Endothelial cell of umbilical vein (primary cell): ENCODE data around the gene CCPG1. TPM values are rescaled to one million over a fixed set of nuclear protein-coding genes. Genes with fewer than 3 reads are reported as not detected.

Source experiments
- BruUV-seq: library from RNA; stranded (reverse); fragments of 400-500 nt; replicated peaks from 2 replicates; lab custom pipeline; 2021; lab: Mats Ljungman, UMichigan
- CTCF ChIA-PET: fragments of 300-600, 350-600 bp; sonication (Branson Sonifier 250); formaldehyde crosslinking; loops from one replicate; lab custom pipeline; 2021; ENCODE audit warnings: antibody characterized with exemption, inconsistent platforms; lab: Charles Lee
- POLR2A ChIA-PET: fragments of 300-600, 350-600 bp; sonication (Branson Sonifier 250); formaldehyde crosslinking; loops from one replicate; lab custom pipeline; 2021; ENCODE audit warnings: antibody characterized with exemption, inconsistent platforms; lab: Charles Lee
- DNase-seq: peaks from one replicate; pipeline ENCODE4 v3.0.0-alpha.2; 2011; ENCODE audit warnings: low read depth, low spot score
- FAIRE-seq: peaks from 2 replicates; lab custom pipeline; 2011; peaks lifted over from hg19 to GRCh38; lab: Jason Lieb, UNC
- H2AFZ ChIP-seq: 2 replicates; pipeline ENCODE4 v1.6.0; 2012; ENCODE audit warnings: low read depth, low read length, control low read depth, inconsistent platforms
- H3K27ac ChIP-seq: 2 replicates; pipeline ENCODE4 v1.5.1; 2011; ENCODE audit warnings: low read depth, mild to moderate bottlenecking, control low read depth, low read length, moderate library complexity; ENCODE audit not compliant: insufficient read depth
- H3K27me3 ChIP-seq, 2 experiments: 2 replicates each; pipeline versions ENCODE4 v1.6.0 to v1.6.1; 2011; ENCODE audit warnings: low read length in 2 of 2, mixed read lengths in 1 of 2; ENCODE audit not compliant: control insufficient read depth in 2 of 2, insufficient read depth in 2 of 2
- H3K36me3 ChIP-seq, 2 experiments: 2 replicates in 1 of 2; 3 replicates in 1 of 2; pipeline ENCODE4 v1.5.1; 2011; ENCODE audit warnings: low read length in 2 of 2, mild to moderate bottlenecking in 1 of 2, moderate library complexity in 1 of 2; ENCODE audit not compliant: control insufficient read depth in 2 of 2, insufficient read depth in 2 of 2; ENCODE audit errors: extremely low read depth in 1 of 2
- H3K4me1 ChIP-seq: 3 replicates; pipeline ENCODE4 v1.5.1; 2011; ENCODE audit warnings: mild to moderate bottlenecking, low read length; ENCODE audit not compliant: control insufficient read depth, insufficient read depth; ENCODE audit errors: extremely low read depth
- H3K4me2 ChIP-seq: 2 replicates; pipeline ENCODE4 v1.6.1; 2011; ENCODE audit warnings: low read length, control low read depth, mixed read lengths; ENCODE audit not compliant: insufficient read depth
- H3K4me3 ChIP-seq, 3 experiments: fragments of 200-600 bp in 1 of 3; sonication (generic), shearing (Covaris generic) in 1 of 3; replicated peaks in 1 of 3; 2 replicates each; pipeline ENCODE4 v1.5.1; 2011 to 2016; ENCODE audit warnings: control low read depth in 3 of 3, low read length in 3 of 3, mild to moderate bottlenecking in 2 of 3, inconsistent platforms in 1 of 3, low read depth in 1 of 3, moderate library complexity in 1 of 3; ENCODE audit not compliant: insufficient read depth in 1 of 3
- H3K79me2 ChIP-seq: 2 replicates; pipeline ENCODE4 v1.6.0; 2012; ENCODE audit warnings: low read length, inconsistent platforms; ENCODE audit not compliant: control insufficient read depth, insufficient read depth
- H3K9ac ChIP-seq: replicated peaks from 2 replicates; pipeline ENCODE3; 2011; ENCODE audit warnings: low read length, control low read depth; ENCODE audit not compliant: insufficient read depth; ENCODE audit errors: extremely low read depth
- H3K9me1 ChIP-seq: replicated peaks from 3 replicates; pipeline ENCODE4 v1.6.0; 2011; ENCODE audit warnings: mild to moderate bottlenecking, low read length; ENCODE audit not compliant: control insufficient read depth, insufficient read depth; ENCODE audit errors: extremely low read depth
- H3K9me3 ChIP-seq: replicated peaks from 2 replicates; pipeline ENCODE4 v1.5.1; 2012; ENCODE audit warnings: low read length, inconsistent platforms; ENCODE audit not compliant: control insufficient read depth, insufficient read depth
- H4K20me1 ChIP-seq: replicated peaks from 2 replicates; pipeline ENCODE3; 2011; ENCODE audit warnings: mild to moderate bottlenecking, low read length; ENCODE audit not compliant: control insufficient read depth, insufficient read depth; ENCODE audit errors: extremely low read depth
- CTCF ChIP-seq, 2 donors: IDR thresholded peaks; 1 replicate in 1 of 2; 2 replicates in 1 of 2; pipeline ENCODE4 v1.5.1; 2011; ENCODE audit warnings: low read length in 2 of 2, mild to moderate bottlenecking in 2 of 2, moderate library complexity in 2 of 2, control low read depth in 1 of 2, inconsistent platforms in 1 of 2, low read depth in 1 of 2; ENCODE audit not compliant: insufficient read depth in 1 of 2; ENCODE audit errors: extremely low read depth in 1 of 2
- EZH2 ChIP-seq: IDR thresholded peaks from 2 replicates; pipeline ENCODE4 v1.6.1; 2012; ENCODE audit warnings: borderline replicate concordance, low read depth, mild to moderate bottlenecking, moderate library complexity, low read length, inconsistent platforms; ENCODE audit not compliant: severe bottlenecking
- FOS ChIP-seq: IDR thresholded peaks from 2 replicates; pipeline ENCODE4 v1.6.1; 2011; ENCODE audit warnings: mild to moderate bottlenecking, low read length, moderate library complexity, borderline replicate concordance; ENCODE audit not compliant: insufficient read depth
- GATA2 ChIP-seq: IDR thresholded peaks from 2 replicates; pipeline ENCODE4 v1.7.0; 2011; ENCODE audit warnings: low read depth, mild to moderate bottlenecking, moderate library complexity, mixed read lengths, low read length; ENCODE audit not compliant: insufficient read length, insufficient read depth
- JUN ChIP-seq: IDR thresholded peaks from 2 replicates; pipeline ENCODE4 v1.6.1; 2011; ENCODE audit warnings: borderline replicate concordance, low read depth; ENCODE audit not compliant: insufficient read length, insufficient read depth
- MAX ChIP-seq: IDR thresholded peaks from 2 replicates; pipeline ENCODE4 v1.6.1; 2011; ENCODE audit not compliant: insufficient read depth, insufficient read length
- MYC ChIP-seq: IDR thresholded peaks from one replicate; pipeline ENCODE4 v1.6.1; 2011; ENCODE audit warnings: mild to moderate bottlenecking, low read depth, low read length
- POLR2A ChIP-seq: IDR thresholded peaks from 2 replicates; pipeline ENCODE4 v1.6.1; 2012; ENCODE audit warnings: low read depth, mild to moderate bottlenecking, control low read depth, low read length
- POLR2AphosphoS5 ChIP-seq: IDR thresholded peaks from 2 replicates; pipeline ENCODE4 v1.6.1; 2012; ENCODE audit warnings: low read depth, mild to moderate bottlenecking, control low read depth, low read length, moderate library complexity; ENCODE audit not compliant: insufficient read depth
- dilution Hi-C: fragments of 300-500 bp; cut with MboI; formaldehyde crosslinking; loops from one replicate; pipeline ENCODE4 v1.15.0; 2019; ENCODE audit warnings: low sequenced_read_pairs; ENCODE audit not compliant: extremely low pct_ligation_motif_present
- intact Hi-C: fragments of 100-400 bp; cut with micrococcal nuclease; formaldehyde crosslinking; loops from one replicate; pipeline ENCODE4 v1.10.0; 2022
- polyA plus RNA-seq, 4 experiments: library from polyadenylated mRNA; depleted of rRNA in 3 of 4; stranded (reverse) in 3 of 4; unstranded in 1 of 4; fragments of >200 nt; gene quantifications; 2 replicates each; pipeline versions ENCODE4 v1.2.1 to v1.2.3, GENCODE V29; 2011 to 2012; ENCODE audit warnings: missing spikeins in 1 of 4
- total RNA-seq: library from RNA; stranded (reverse); gene quantifications from 2 replicates; pipeline ENCODE4 v1.2.3, GENCODE V29; 2021

CCPG1 gene
- total and polyA plus RNA-seq, 2 donors (not counting 3 experiments of a cell fraction or from before 2014, with no cell fraction given), result 19.1 to 58.5 TPM

GRCh38 chr15:55394694-55395093 lies 13.5 kb downstream of the CCPG1 start:
- FAIRE-seq, result no peak
- no peak overlapping the region for H2AFZ ChIP-seq
- H4K20me1 ChIP-seq, result no peaks in the 10 kb centered on the region
- intact Hi-C loops, result no loop called here
- no peaks in the 10 kb centered on the region for H3K36me3 ChIP-seq
- DNase-seq, result no peak
- BruUV-seq, result no TSS peak
- ChIA-PET POLR2A (no interaction called here), CTCF (interaction anchor here (1.6 kb wide), 1 partner anchor 45 kb away, joined by 4 read pairs; no protein-coding TSS in a partner anchor)
- H3K4me3 ChIP-seq, result no peak overlapping the region
- dilution Hi-C loops, result no loop called here
- H3K9me3 ChIP-seq, result no peaks in the 10 kb centered on the region
- no peaks in the 10 kb centered on the region for H3K27me3 ChIP-seq
- H3K4me1 ChIP-seq, result no peaks in the 10 kb centered on the region
- TF ChIP-seq POLR2AphosphoS5 (no peak), POLR2A (no peak), GATA2 (no peak), CTCF (IDR thresholded peaks at IDR 0.05; ENCODE audit: extremely low read depth in 1 of 2, insufficient read depth in 1 of 2, low read depth in 1 of 2, low read length in 2 of 2) (no peak), FOS (no peak), MAX (no peak), JUN (no peak), EZH2 (no peak), MYC (no peak)
- H3K27ac ChIP-seq, result no peak overlapping the region
- H3K79me2 ChIP-seq, result no peaks in the 10 kb centered on the region
- no peak overlapping the region for H3K9ac ChIP-seq
- no peaks in the 10 kb centered on the region for H3K9me1 ChIP-seq
- H3K4me2 ChIP-seq, result no peak overlapping the region
